ENCODE results near the gene PCNX3.

- TF ChIP-seq POLR2A (IDR thresholded peaks at IDR 0.05) (no peak), CTCF (IDR thresholded peaks at IDR 0.05) (no peak)
Observed at GRCh38 chr11:65599216-65599954, 16.2 kb upstream of the PCNX3 start.

All from body of pancreas (tissue), 4 donors.